ENCODE results near the gene IFT27. TPM values are rescaled to one million over a fixed set of nuclear protein-coding genes. Genes with fewer than 3 reads are reported as not detected.

IFT27 gene
- total RNA-seq, 1 experiment from 2014 or later = 74.2 TPM

GRCh38 chr22:36738416-36739020 lies 37.4 kb downstream of the IFT27 start:
- H3K9me3 ChIP-seq (ENCODE audit: insufficient read depth, low read depth) = no peaks in the 10 kb centered on the region
- H3K27ac ChIP-seq = no peak overlapping the region
- no peaks in the 10 kb centered on the region for H3K79me2 ChIP-seq (ENCODE audit: low read depth)
- no TSS peak for BruUV-seq (replicated peaks)
- ChIA-PET POLR2A (ENCODE audit: unreplicated experiment) (no interaction called here), CTCF (no interaction called here)
- H3F3A ChIP-seq (ENCODE audit: insufficient read depth, low read depth) = no peaks in the 10 kb centered on the region
- H2AFZ ChIP-seq = no peak overlapping the region
- no peak overlapping the region for H3K4me3 ChIP-seq
- peaks cover 76% of the 10 kb centered on the region for H3K27me3 ChIP-seq (ENCODE audit: insufficient read depth, low read depth)
- H4K20me1 ChIP-seq (ENCODE audit: insufficient read depth) = no peaks in the 10 kb centered on the region
- no peak for TF ChIP-seq CTCF (conservative IDR thresholded peaks at IDR 0.05)
- TF ChIP-seq EZH2 (IDR thresholded peaks at IDR 0.05; ENCODE audit: low read depth) = no peak
- no peaks in the 10 kb centered on the region for H3K36me3 ChIP-seq (ENCODE audit: low read depth)
- intact Hi-C loops (cut with micrococcal nuclease; ENCODE audit: unreplicated experiment) = no loop called here
- no peak for DNase-seq
- H3K4me2 ChIP-seq = no peak overlapping the region
- H3K4me1 ChIP-seq (replicated peaks; ENCODE audit: insufficient read depth) = no peaks in the 10 kb centered on the region
- H3K9me2 ChIP-seq (ENCODE audit: insufficient read depth) = no peaks in the 10 kb centered on the region

GRCh38 chr22:36737776-36738175 lies 38.1 kb downstream of the IFT27 start:
- Histone ChIP-seq H3K27ac (no peak overlapping the region), H3K4me1 (replicated peaks; ENCODE audit: insufficient read depth) (no peaks in the 10 kb centered on the region), H3K4me3 (no peak overlapping the region), H3K79me2 (ENCODE audit: low read depth) (no peaks in the 10 kb centered on the region), H3K27me3 (ENCODE audit: insufficient read depth, low read depth) (peaks cover 84% of the 10 kb centered on the region), H2AFZ (no peak overlapping the region), H3K36me3 (ENCODE audit: low read depth) (no peaks in the 10 kb centered on the region), H3F3A (ENCODE audit: insufficient read depth, low read depth) (no peaks in the 10 kb centered on the region), H4K20me1 (ENCODE audit: insufficient read depth) (no peaks in the 10 kb centered on the region), H3K9me2 (ENCODE audit: insufficient read depth) (no peaks in the 10 kb centered on the region), H3K9me3 (ENCODE audit: insufficient read depth, low read depth) (no peaks in the 10 kb centered on the region), H3K4me2 (no peak overlapping the region)
- no TSS peak for BruUV-seq (replicated peaks)
- ChIA-PET POLR2A (ENCODE audit: unreplicated experiment) (no interaction called here), CTCF (no interaction called here)
- peak in 1 of 2 experiments; percentile 48 for DNase-seq
- TF ChIP-seq EZH2 (IDR thresholded peaks at IDR 0.05; ENCODE audit: low read depth) (no peak), CTCF (conservative IDR thresholded peaks at IDR 0.05) (no peak)
- intact Hi-C loops (cut with micrococcal nuclease; ENCODE audit: unreplicated experiment) = no loop called here

- H4K20me1 ChIP-seq (ENCODE audit: insufficient read depth) = no peaks in the 10 kb centered on the region
- H3K4me2 ChIP-seq = no peak overlapping the region
- H3K27ac ChIP-seq = no peak overlapping the region
- no peaks in the 10 kb centered on the region for H3K4me1 ChIP-seq (replicated peaks; ENCODE audit: insufficient read depth)
- no peaks in the 10 kb centered on the region for H3K36me3 ChIP-seq (ENCODE audit: low read depth)
- no peaks in the 10 kb centered on the region for H3F3A ChIP-seq (ENCODE audit: insufficient read depth, low read depth)
- no peak for DNase-seq
- H3K4me3 ChIP-seq = no peak overlapping the region
- no TSS peak for BruUV-seq (replicated peaks)
- no peaks in the 10 kb centered on the region for H3K9me2 ChIP-seq (ENCODE audit: insufficient read depth)
- H3K9me3 ChIP-seq (ENCODE audit: insufficient read depth, low read depth) = no peaks in the 10 kb centered on the region
- no peak overlapping the region for H2AFZ ChIP-seq
- peaks cover 94% of the 10 kb centered on the region for H3K27me3 ChIP-seq (ENCODE audit: insufficient read depth, low read depth)
- intact Hi-C loops (cut with micrococcal nuclease; ENCODE audit: unreplicated experiment) = no loop called here
- POLR2A ChIA-PET (ENCODE audit: unreplicated experiment) = no interaction called here
- TF ChIP-seq EZH2 (IDR thresholded peaks at IDR 0.05; ENCODE audit: low read depth) (no peak), CTCF (conservative IDR thresholded peaks at IDR 0.05) (no peak)
- no peaks in the 10 kb centered on the region for H3K79me2 ChIP-seq (ENCODE audit: low read depth)
- CTCF ChIA-PET = no interaction called here
These were observed 39.1 kb downstream of the IFT27 start for GRCh38 chr22:36736701-36737320.
